Measurements from ENCODE around the gene MRPS18B.

MRPS18B gene

DNA sequence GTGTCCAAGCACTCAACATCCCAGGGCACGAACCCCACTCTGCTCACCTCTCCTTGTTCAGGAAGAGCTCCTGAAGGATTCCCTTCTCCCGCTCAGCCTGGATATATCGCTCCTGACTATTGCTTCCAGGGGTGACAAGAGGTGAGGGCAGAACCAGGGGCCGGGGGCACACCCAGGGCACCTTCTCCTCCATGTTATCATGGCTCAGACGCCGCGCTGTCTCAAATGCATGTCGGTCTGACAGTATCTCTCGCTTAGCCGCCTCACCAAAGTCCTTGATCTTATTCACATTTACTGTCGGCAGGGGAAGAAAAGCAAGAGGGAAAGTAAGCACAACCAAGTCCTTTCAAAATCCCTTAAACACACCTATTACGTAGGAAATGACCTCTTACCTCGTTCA lies 13.7 kb upstream of the MRPS18B start:
- H3K27ac ChIP-seq: no peak overlapping the region
- TF ChIP-seq, protein P1, sequence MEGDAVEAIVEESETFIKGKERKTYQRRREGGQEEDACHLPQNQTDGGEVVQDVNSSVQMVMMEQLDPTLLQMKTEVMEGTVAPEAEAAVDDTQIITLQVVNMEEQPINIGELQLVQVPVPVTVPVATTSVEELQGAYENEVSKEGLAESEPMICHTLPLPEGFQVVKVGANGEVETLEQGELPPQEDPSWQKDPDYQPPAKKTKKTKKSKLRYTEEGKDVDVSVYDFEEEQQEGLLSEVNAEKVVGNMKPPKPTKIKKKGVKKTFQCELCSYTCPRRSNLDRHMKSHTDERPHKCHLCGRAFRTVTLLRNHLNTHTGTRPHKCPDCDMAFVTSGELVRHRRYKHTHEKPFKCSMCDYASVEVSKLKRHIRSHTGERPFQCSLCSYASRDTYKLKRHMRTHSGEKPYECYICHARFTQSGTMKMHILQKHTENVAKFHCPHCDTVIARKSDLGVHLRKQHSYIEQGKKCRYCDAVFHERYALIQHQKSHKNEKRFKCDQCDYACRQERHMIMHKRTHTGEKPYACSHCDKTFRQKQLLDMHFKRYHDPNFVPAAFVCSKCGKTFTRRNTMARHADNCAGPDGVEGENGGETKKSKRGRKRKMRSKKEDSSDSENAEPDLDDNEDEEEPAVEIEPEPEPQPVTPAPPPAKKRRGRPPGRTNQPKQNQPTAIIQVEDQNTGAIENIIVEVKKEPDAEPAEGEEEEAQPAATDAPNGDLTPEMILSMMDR (IDR thresholded peaks at IDR 0.05): no peak
- no peak for TF ChIP-seq ZFX (IDR thresholded peaks at IDR 0.05; ENCODE audit: borderline replicate concordance)

DNA sequence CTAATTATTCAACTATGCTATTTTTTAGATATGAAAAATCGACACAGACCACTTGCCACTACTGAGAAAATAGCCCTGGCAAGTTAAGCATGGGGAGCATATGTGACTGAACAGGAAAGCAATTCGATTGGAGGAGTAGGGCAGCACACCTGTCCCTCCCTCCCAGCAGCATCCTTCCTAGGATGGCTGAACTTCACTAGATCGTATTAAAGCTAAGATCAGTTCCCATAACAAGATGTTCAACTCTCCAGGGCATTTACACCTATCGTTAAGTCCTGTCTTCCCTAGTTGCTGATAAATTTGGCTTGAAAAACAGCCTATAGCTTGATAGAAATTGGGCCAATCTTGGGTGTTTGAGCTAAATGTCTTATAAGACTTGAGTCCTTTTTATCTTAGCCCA lies 7.6 kb upstream of the MRPS18B start:
- no peak for TF ChIP-seq ZFX (IDR thresholded peaks at IDR 0.05; ENCODE audit: borderline replicate concordance)
- TF ChIP-seq, protein P1 (IDR thresholded peaks at IDR 0.05): no peak
- no peak overlapping the region; the same call in 1 of the 2 replicates for H3K27ac ChIP-seq

- peak overlapping the region; percentile 99; the same call in 1 of the 2 replicates for H3K27ac ChIP-seq
- TF ChIP-seq, protein P1 (IDR thresholded peaks at IDR 0.05): no peak
- no peak for TF ChIP-seq ZFX (IDR thresholded peaks at IDR 0.05; ENCODE audit: borderline replicate concordance)
Observed at GRCh38 chr6:30611150-30611855, 6.3 kb upstream of the MRPS18B start.

DNA sequence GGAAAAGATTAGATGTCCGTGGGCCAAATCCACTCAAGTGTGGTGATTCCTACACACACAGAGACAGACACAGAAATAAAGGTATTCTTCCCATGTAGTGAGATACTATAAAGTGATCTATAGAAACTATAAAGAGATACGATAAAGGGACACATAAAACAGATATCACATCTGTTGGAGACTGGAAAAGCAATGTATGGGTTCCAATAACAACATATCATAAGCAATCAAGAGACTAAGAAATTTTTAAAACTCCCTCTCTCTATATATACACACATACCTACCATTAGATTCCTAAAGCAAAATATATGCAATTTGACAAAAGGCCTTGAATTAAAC lies 5.8 kb upstream of the MRPS18B start:
- TF ChIP-seq ZFX (IDR thresholded peaks at IDR 0.05; ENCODE audit: borderline replicate concordance): no peak
- TF ChIP-seq, protein P1 (IDR thresholded peaks at IDR 0.05): no peak
- H3K27ac ChIP-seq: peak overlapping the region; percentile 99

GRCh38 chr6:30612213-30612612 lies 5.4 kb upstream of the MRPS18B start:
- H3K27ac ChIP-seq: peak overlapping the region; percentile 99
- TF ChIP-seq, protein P1 (IDR thresholded peaks at IDR 0.05): peak; percentile 61
- TF ChIP-seq ZFX (IDR thresholded peaks at IDR 0.05; ENCODE audit: borderline replicate concordance): no peak

- no peak for TF ChIP-seq ZFX (IDR thresholded peaks at IDR 0.05; ENCODE audit: borderline replicate concordance)
- TF ChIP-seq, protein P1 (IDR thresholded peaks at IDR 0.05): no peak
Observed at GRCh38 chr6:30612687-30613248, 4.9 kb upstream of the MRPS18B start.

More at GRCh38 chr6:30612687-30613248, 4.9 kb upstream of the MRPS18B start:
- H3K27ac ChIP-seq: peak overlapping the region; percentile 99
